PC-3 (cell line): ENCODE measurements around the gene DSG3.

ENCODE experiments used
- EZH2 ChIP-seq: fragments of 300-600 bp; sonication (generic); IDR thresholded peaks from one replicate; pipeline ENCODE4 v1.6.1; 2017; ENCODE audit warnings: antibody characterized with exemption, mild to moderate bottlenecking, low read length; ENCODE audit not compliant: unreplicated experiment
- TF ChIP-seq, protein P1 (sequence below): fragments of 300-600 bp; sonication (generic); conservative IDR thresholded peaks from 2 replicates; pipeline ENCODE4 v1.5.1; 2017; ENCODE audit warnings: antibody characterized with exemption, low read depth, mild to moderate bottlenecking, low read length

- TF ChIP-seq, protein P1, sequence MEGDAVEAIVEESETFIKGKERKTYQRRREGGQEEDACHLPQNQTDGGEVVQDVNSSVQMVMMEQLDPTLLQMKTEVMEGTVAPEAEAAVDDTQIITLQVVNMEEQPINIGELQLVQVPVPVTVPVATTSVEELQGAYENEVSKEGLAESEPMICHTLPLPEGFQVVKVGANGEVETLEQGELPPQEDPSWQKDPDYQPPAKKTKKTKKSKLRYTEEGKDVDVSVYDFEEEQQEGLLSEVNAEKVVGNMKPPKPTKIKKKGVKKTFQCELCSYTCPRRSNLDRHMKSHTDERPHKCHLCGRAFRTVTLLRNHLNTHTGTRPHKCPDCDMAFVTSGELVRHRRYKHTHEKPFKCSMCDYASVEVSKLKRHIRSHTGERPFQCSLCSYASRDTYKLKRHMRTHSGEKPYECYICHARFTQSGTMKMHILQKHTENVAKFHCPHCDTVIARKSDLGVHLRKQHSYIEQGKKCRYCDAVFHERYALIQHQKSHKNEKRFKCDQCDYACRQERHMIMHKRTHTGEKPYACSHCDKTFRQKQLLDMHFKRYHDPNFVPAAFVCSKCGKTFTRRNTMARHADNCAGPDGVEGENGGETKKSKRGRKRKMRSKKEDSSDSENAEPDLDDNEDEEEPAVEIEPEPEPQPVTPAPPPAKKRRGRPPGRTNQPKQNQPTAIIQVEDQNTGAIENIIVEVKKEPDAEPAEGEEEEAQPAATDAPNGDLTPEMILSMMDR: no peak
- TF ChIP-seq EZH2: no peak
These were observed 62.0 kb downstream of the DSG3 start for GRCh38 chr18:31509571-31509970.
